Panc1 (cell line): ENCODE measurements around the gene EFNA5. TPM values are rescaled to one million over a fixed set of nuclear protein-coding genes. Genes with fewer than 3 reads are reported as not detected.

Experiments
- ATAC-seq: fragments of 200-7000 bp; cut with Tn5 transposase; 2 replicates; pipeline ENCODE4 v1.9.1; 2020; ENCODE audit warnings: mild to moderate bottlenecking, moderate library complexity
- BruUV-seq: library from RNA; stranded (reverse); fragments of 400-500 nt; replicated peaks from 2 replicates; lab custom pipeline; 2021; lab: Mats Ljungman, UMichigan
- CTCF ChIA-PET: fragments of 300-600 bp; sonication (Branson Sonifier 250); formaldehyde crosslinking; loops from one replicate; lab custom pipeline; 2022; ENCODE audit warnings: antibody characterized with exemption; lab: Charles Lee
- POLR2A ChIA-PET: fragments of 300-600 bp; sonication (Branson Sonifier 250); formaldehyde crosslinking; loops from one replicate; lab custom pipeline; 2022; ENCODE audit warnings: antibody characterized with exemption; lab: Charles Lee
- DNase-seq: peaks from one replicate; pipeline ENCODE4 v3.0.0-alpha.2; 2010; ENCODE audit warnings: low read depth, low spot score
- H3K27ac ChIP-seq: 2 replicates; pipeline ENCODE4 v1.5.1; 2011; ENCODE audit warnings: mild to moderate bottlenecking, low read length, inconsistent platforms
- H3K27me3 ChIP-seq: fragments of 200-500 bp; sonication (Bioruptor generic); 2 replicates; pipeline ENCODE4 v1.6.0; 2014; ENCODE audit warnings: low read length, inconsistent platforms; ENCODE audit not compliant: control insufficient read depth, insufficient read depth
- H3K36me3 ChIP-seq: fragments of 200-500 bp; sonication (Bioruptor generic); 2 replicates; pipeline ENCODE4 v1.5.1; 2014; ENCODE audit warnings: inconsistent platforms, mild to moderate bottlenecking, low read length, moderate library complexity; ENCODE audit not compliant: control insufficient read depth, insufficient read depth
- H3K4me1 ChIP-seq: 2 replicates; pipeline ENCODE4 v1.5.1; 2011; ENCODE audit warnings: inconsistent platforms, mild to moderate bottlenecking, low read length, moderate library complexity; ENCODE audit not compliant: control insufficient read depth, insufficient read depth
- H3K4me3 ChIP-seq, 2 experiments: 2 replicates each; pipeline ENCODE4 v1.5.1; 2011 to 2012; ENCODE audit warnings: low read depth in 2 of 2, low read length in 2 of 2, mild to moderate bottlenecking in 2 of 2, inconsistent platforms in 1 of 2, moderate library complexity in 1 of 2
- H3K9me3 ChIP-seq: fragments of 200-500 bp; sonication (Bioruptor generic); 2 replicates; pipeline ENCODE4 v1.5.1; 2014; ENCODE audit warnings: low read depth, mild to moderate bottlenecking, inconsistent platforms, low read length, moderate library complexity; ENCODE audit not compliant: control insufficient read depth, insufficient read depth
- CTCF ChIP-seq: fragments of 450-650 bp; IDR thresholded peaks from 2 replicates; pipeline ENCODE4 v1.5.1; 2017; ENCODE audit warnings: mild to moderate bottlenecking
- POLR2AphosphoS5 ChIP-seq: IDR thresholded peaks from 2 replicates; pipeline ENCODE4 v1.6.1; 2012; ENCODE audit warnings: mild to moderate bottlenecking, low read depth, low read length, moderate library complexity
- SIN3A ChIP-seq: IDR thresholded peaks from 2 replicates; pipeline ENCODE4 v1.6.1; 2012; ENCODE audit warnings: low read depth, mild to moderate bottlenecking, low read length, moderate library complexity, borderline replicate concordance; ENCODE audit not compliant: insufficient read depth
- TCF7L2 ChIP-seq: IDR thresholded peaks from 2 replicates; pipeline ENCODE4 v1.6.1; 2011; ENCODE audit warnings: mild to moderate bottlenecking, low read depth, low read length, inconsistent platforms
- in situ Hi-C: cut with HindIII; loops from 2 replicates; pipeline ENCODE4 v1.10.0; 2016; ENCODE audit warnings: low sequenced_read_pairs, low pct_unique_long_range_greater_than_20kb
- intact Hi-C: fragments of 100-400 bp; cut with micrococcal nuclease; formaldehyde crosslinking; loops from one replicate; pipeline ENCODE4 v1.10.0; 2022; ENCODE audit not compliant: unreplicated experiment
- total RNA-seq: library from RNA; stranded (reverse); gene quantifications from one replicate; pipeline ENCODE4 v1.2.1, GENCODE V29; 2021; ENCODE audit not compliant: unreplicated experiment
- TF ChIP-seq, protein P1 (sequence below), 2 experiments: IDR thresholded peaks; 2 replicates each; pipeline ENCODE4 v1.6.1; 2011 to 2012; ENCODE audit warnings: low read depth in 2 of 2, control low read depth in 1 of 2, low read length in 1 of 2, mild to moderate bottlenecking in 1 of 2, moderate library complexity in 1 of 2; ENCODE audit not compliant: insufficient read depth in 1 of 2

Gene EFNA5
- total RNA-seq, 1 experiment from 2014 or later = 30.5 TPM

DNA sequence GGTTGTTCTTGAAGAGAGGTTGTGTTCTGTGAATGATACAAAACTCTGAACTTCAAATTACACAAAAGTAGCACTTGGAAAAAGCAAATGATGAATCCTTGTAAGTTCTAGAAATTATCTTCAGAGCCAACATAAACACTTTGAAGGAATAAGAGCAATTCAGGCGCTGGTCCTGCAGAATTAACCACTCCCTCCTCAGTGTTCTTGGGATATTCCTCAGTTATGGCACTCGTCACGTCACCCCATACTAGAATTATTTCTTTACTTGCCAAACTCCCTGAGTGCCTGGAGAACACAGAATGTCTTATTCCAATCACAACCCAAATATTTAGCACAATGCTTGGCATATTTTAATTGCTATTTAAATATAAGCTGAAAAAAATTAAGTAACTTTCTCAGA, 126.3 kb downstream of the EFNA5 start:
- ChIA-PET CTCF (interaction anchor here (0.6 kb wide), 1 partner anchor 128 kb away, joined by 8 read pairs; no protein-coding TSS in a partner anchor), POLR2A (no interaction called here)
- Histone ChIP-seq H3K9me3 (no peaks in the 10 kb centered on the region), H3K4me3 (no peak overlapping the region), H3K27ac (no peak overlapping the region), H3K27me3 (no peaks in the 10 kb centered on the region), H3K36me3 (no peaks in the 10 kb centered on the region), H3K4me1 (peaks cover 22% of the 10 kb centered on the region)
- TF ChIP-seq POLR2AphosphoS5 (no peak), SIN3A (no peak), TCF7L2 (no peak), CTCF (no peak)
- TF ChIP-seq, protein P1, sequence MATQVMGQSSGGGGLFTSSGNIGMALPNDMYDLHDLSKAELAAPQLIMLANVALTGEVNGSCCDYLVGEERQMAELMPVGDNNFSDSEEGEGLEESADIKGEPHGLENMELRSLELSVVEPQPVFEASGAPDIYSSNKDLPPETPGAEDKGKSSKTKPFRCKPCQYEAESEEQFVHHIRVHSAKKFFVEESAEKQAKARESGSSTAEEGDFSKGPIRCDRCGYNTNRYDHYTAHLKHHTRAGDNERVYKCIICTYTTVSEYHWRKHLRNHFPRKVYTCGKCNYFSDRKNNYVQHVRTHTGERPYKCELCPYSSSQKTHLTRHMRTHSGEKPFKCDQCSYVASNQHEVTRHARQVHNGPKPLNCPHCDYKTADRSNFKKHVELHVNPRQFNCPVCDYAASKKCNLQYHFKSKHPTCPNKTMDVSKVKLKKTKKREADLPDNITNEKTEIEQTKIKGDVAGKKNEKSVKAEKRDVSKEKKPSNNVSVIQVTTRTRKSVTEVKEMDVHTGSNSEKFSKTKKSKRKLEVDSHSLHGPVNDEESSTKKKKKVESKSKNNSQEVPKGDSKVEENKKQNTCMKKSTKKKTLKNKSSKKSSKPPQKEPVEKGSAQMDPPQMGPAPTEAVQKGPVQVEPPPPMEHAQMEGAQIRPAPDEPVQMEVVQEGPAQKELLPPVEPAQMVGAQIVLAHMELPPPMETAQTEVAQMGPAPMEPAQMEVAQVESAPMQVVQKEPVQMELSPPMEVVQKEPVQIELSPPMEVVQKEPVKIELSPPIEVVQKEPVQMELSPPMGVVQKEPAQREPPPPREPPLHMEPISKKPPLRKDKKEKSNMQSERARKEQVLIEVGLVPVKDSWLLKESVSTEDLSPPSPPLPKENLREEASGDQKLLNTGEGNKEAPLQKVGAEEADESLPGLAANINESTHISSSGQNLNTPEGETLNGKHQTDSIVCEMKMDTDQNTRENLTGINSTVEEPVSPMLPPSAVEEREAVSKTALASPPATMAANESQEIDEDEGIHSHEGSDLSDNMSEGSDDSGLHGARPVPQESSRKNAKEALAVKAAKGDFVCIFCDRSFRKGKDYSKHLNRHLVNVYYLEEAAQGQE (IDR thresholded peaks at IDR 0.05; ENCODE audit: insufficient read depth in 1 of 2, low read depth in 2 of 2, low read length in 1 of 2) = no peak
- intact Hi-C loops (no loop called here), in situ Hi-C loops (no loop called here)
- DNase-seq (no peak), ATAC-seq (no peak)
- BruUV-seq = no TSS peak

DNA sequence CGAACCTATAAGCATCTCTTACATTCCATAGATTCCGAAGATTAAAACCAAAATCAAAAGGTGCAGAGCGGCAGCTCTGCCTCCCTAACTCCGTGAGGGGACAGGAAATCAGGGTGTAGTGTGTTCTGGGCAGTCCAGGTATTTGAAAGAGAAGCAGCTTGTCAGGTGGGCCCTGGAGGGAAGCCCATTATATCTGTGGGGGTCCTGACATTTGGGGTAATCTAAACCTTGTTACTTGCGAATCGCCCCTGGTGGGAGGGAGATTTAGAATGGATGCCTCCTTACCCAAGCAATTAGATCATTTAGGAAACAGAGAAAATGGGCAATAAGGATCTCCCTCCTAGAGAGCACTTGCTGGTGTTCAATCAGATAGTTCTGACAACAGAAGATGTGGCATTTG, 126.9 kb downstream of the EFNA5 start:
- Histone ChIP-seq H3K9me3 (no peaks in the 10 kb centered on the region), H3K27ac (no peak overlapping the region), H3K4me1 (peaks cover 22% of the 10 kb centered on the region), H3K27me3 (no peaks in the 10 kb centered on the region), H3K36me3 (no peaks in the 10 kb centered on the region), H3K4me3 (no peak overlapping the region)
- no peak for ATAC-seq
- CTCF ChIA-PET = no interaction called here
- intact Hi-C loops = no loop called here
- no peak for DNase-seq
- POLR2A ChIA-PET = no interaction called here
- in situ Hi-C loops = no loop called here
- no TSS peak for BruUV-seq
- TF ChIP-seq CTCF (no peak), POLR2AphosphoS5 (no peak), SIN3A (no peak), TCF7L2 (no peak)
- TF ChIP-seq, protein P1 (IDR thresholded peaks at IDR 0.05; ENCODE audit: insufficient read depth in 1 of 2, low read depth in 2 of 2, low read length in 1 of 2) = no peak
